Measurements from ENCODE around the gene KIF26B.

- TF ChIP-seq JUN (IDR thresholded peaks at IDR 0.05) (no peak), CTCF (IDR thresholded peaks at IDR 0.05) (no peak), POLR2A (IDR thresholded peaks at IDR 0.05; ENCODE audit: low read length) (no peak), HDAC2 (IDR thresholded peaks at IDR 0.05) (no peak), PBX3 (IDR thresholded peaks at IDR 0.05) (no peak), CHD2 (IDR thresholded peaks at IDR 0.05; ENCODE audit: low read length, partially characterized antibody) (no peak), RAD21 (conservative IDR thresholded peaks at IDR 0.05 in 1 of 2, IDR thresholded peaks at IDR 0.05 in 1 of 2) (no peak), NFE2L2 (conservative IDR thresholded peaks at IDR 0.05; ENCODE audit: low read length) (no peak)
These were observed 560.5 kb downstream of the KIF26B start for GRCh38 chr1:245715291-245715701.

All from A549 (cell line).